ENCODE data around the gene FAM83D.

Gene FAM83D

GRCh38 chr20:38915355-38915754 is 10.9 kb upstream of the FAM83D start:
- DNase-seq (ENCODE audit: low read depth), result no peak
- no peak overlapping the region for H3K4me3 ChIP-seq (ENCODE audit: low read depth, low read length)
- no peak for TF ChIP-seq CTCF (conservative IDR thresholded peaks at IDR 0.05; ENCODE audit: low read depth, low read length)

DNA sequence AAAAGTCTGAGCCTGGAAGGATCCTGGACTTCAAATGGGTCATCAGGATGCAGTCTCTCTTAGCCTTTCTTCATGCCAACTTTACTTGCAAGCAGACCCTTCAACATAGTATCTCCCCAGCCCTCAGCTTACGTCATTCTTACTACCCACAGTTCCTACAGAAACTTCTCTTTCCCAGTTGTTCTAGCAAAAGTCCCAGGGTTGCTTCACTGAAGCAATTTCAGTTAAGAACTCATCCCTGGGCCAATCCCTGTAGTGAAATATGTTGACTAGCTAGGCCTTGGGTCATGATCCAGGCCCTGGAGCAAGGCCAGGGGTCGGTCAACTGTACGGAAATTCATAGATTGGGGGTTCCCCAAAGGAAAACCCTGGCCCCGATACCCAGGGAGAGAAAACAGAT is 8.6 kb upstream of the FAM83D start:
- no peak for DNase-seq (ENCODE audit: low read depth)
- TF ChIP-seq CTCF (conservative IDR thresholded peaks at IDR 0.05; ENCODE audit: low read depth, low read length), result no peak
- H3K4me3 ChIP-seq (ENCODE audit: low read depth, low read length), result no peak overlapping the region

DNA sequence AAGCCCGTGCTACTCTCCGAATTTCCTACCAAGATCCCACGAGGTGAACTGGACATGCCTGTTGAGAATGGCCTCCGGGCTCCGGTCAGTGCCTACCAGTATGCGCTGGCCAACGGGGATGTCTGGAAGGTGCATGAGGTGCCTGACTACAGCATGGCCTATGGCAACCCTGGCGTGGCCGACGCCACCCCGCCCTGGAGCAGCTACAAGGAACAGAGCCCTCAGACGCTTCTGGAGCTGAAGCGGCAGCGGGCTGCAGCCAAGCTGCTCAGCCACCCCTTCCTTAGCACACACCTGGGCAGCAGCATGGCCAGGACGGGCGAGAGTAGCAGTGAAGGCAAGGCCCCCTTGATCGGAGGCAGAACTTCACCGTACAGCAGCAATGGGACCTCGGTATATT is 8.0 kb upstream of the FAM83D start:
- TF ChIP-seq CTCF (conservative IDR thresholded peaks at IDR 0.05; ENCODE audit: low read depth, low read length), result no peak
- H3K4me3 ChIP-seq (ENCODE audit: low read depth, low read length), result no peak overlapping the region
- no peak for DNase-seq (ENCODE audit: low read depth)

GRCh38 chr20:38919683-38920082 is 6.5 kb upstream of the FAM83D start:
- H3K4me3 ChIP-seq (ENCODE audit: low read depth, low read length), result no peak overlapping the region
- no peak for TF ChIP-seq CTCF (conservative IDR thresholded peaks at IDR 0.05; ENCODE audit: low read depth, low read length)
- DNase-seq (ENCODE audit: low read depth), result no peak

DNA sequence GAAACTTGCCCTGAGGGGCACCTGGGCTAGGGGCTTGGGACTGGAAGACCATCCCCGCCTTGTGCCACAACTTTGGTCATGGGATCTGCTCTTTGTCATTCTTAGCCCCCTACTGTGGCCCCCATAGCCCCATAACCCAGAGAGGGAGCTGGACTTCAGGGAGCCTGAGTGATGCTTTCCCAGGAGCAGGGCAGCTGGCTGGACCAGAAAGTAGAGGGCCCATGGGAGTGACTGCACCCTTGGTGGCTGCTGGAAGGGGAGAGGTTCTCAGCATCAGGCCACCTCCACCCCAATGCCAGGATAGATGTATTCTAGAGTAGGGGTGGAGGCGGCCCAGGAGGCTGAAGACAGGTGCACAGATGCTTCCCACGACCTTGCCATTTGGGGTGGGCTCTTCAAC is 5.8 kb upstream of the FAM83D start:
- DNase-seq (ENCODE audit: low read depth), result no peak
- H3K4me3 ChIP-seq (ENCODE audit: low read depth, low read length), result no peak overlapping the region
- TF ChIP-seq CTCF (conservative IDR thresholded peaks at IDR 0.05; ENCODE audit: low read depth, low read length), result no peak

GRCh38 chr20:38920851-38921250 is 5.4 kb upstream of the FAM83D start:
- no peak for TF ChIP-seq CTCF (conservative IDR thresholded peaks at IDR 0.05; ENCODE audit: low read depth, low read length)
- no peak for DNase-seq (ENCODE audit: low read depth)
- H3K4me3 ChIP-seq (ENCODE audit: low read depth, low read length), result no peak overlapping the region

DNA sequence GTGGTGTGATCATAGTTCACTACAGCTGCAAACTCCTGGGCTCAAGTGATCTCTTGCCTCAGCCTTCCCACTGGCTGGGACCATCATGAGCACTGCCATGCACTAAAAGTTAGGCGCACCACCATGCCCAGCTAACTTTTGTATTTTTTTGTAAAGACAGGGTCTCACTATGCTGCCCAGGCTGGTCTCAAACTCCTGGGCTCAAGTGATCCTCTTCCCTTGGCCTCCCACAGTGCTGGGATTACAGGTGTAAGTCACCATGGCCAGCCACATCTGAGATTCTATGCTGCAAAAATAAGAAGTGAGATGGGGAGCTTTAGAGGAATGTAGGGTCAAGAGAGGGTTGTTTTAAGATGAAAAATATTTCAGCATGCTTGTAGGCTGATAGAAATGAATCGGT is 1.5 kb upstream of the FAM83D start:
- TF ChIP-seq CTCF (conservative IDR thresholded peaks at IDR 0.05; ENCODE audit: low read depth, low read length), result no peak
- no peak overlapping the region for H3K4me3 ChIP-seq (ENCODE audit: low read depth, low read length)
- no peak for DNase-seq (ENCODE audit: low read depth)
